HL-60 (cell line): ENCODE measurements around the gene MAP3K1.

Experiments
- CTCF ChIP-seq: IDR thresholded peaks from one replicate; pipeline ENCODE4 v1.5.1; 2011; ENCODE audit warnings: low read length, control low read depth, inconsistent platforms; ENCODE audit not compliant: insufficient read depth
- GABPA ChIP-seq: IDR thresholded peaks from 2 replicates; pipeline ENCODE4 v1.6.1; 2012; ENCODE audit warnings: low read depth
- POLR2AphosphoS5 ChIP-seq: IDR thresholded peaks from 2 replicates; pipeline ENCODE4 v1.6.1; 2012; ENCODE audit warnings: low read depth
- REST ChIP-seq: IDR thresholded peaks from 2 replicates; pipeline ENCODE4 v1.6.1; 2012; ENCODE audit warnings: low read depth; ENCODE audit not compliant: insufficient replicate concordance
- SPI1 ChIP-seq: IDR thresholded peaks from 2 replicates; pipeline ENCODE4 v1.6.1; 2012; ENCODE audit warnings: low read depth, mild to moderate bottlenecking, borderline replicate concordance

- TF ChIP-seq POLR2AphosphoS5 (no peak), REST (no peak), GABPA (no peak), CTCF (no peak), SPI1 (no peak)
Observed at GRCh38 chr5:56852228-56853000, 37.1 kb downstream of the MAP3K1 start.
